ENCODE measurements around the gene TNFSF10. TPM values are rescaled to one million over a fixed set of nuclear protein-coding genes. Genes with fewer than 3 reads are reported as not detected.

The TNFSF10 gene
- polyA plus RNA-seq, 2 of the 4 experiments (the other 2 are of a cell fraction) = 0.48 to 0.92 TPM

DNA sequence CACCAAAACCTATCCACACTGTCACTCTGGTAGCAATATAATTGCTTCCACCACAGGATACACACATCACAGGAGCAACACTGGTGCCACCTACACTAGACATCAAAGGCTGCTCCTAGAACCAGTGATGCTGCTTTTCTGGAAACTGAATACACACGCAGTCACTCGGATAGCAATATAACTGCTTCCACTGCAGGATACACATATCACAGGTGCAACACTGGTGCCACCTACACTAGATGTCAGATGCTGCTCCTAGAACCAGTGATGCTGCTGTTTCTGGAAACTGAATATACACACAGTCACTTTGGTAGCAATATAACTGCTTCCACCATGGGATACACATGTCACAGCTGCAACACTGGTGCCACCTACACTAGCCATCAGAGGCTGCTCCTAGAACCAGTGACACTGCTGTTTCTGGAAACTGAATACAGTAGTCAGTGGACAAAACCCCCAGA lies 6.9 kb upstream of the TNFSF10 start:
- no peak overlapping the region for H3K4me3 ChIP-seq
- H3K4me1 ChIP-seq = no peaks in the 10 kb centered on the region
- ATAC-seq (no peak; a peak in 1 of 6 replicates), DNase-seq (ENCODE audit: low read depth in 1 of 2, low spot score in 1 of 2) (no peak), FAIRE-seq (no peak)
- WGBS (ENCODE audit: missing lambda C conversion rate) = 100% methylated on average over 2 of the region's 2 CpGs
- ChIA-PET CTCF (interaction anchor here (1.0 kb wide), 1 partner anchor 147 kb away, joined by 3 read pairs; no protein-coding TSS in a partner anchor), POLR2A (no interaction called here)
- TF ChIP-seq, protein P1, sequence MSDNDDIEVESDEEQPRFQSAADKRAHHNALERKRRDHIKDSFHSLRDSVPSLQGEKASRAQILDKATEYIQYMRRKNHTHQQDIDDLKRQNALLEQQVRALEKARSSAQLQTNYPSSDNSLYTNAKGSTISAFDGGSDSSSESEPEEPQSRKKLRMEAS (IDR thresholded peaks at IDR 0.05) = no peak
- no peak for TF ChIP-seq EHF (CRISPR knock-in tag; IDR thresholded peaks at IDR 0.05)
- no peak for TF ChIP-seq RNF2 (IDR thresholded peaks at IDR 0.05; ENCODE audit: borderline replicate concordance, low read depth)
- no peak for TF ChIP-seq KDM1A (IDR thresholded peaks at IDR 0.05; ENCODE audit: low read depth)
- TF ChIP-seq CBX2 (IDR thresholded peaks at IDR 0.05; ENCODE audit: borderline replicate concordance, low read depth) = no peak
- no peak for TF ChIP-seq ZFP36 (IDR thresholded peaks at IDR 0.05; ENCODE audit: borderline replicate concordance, partially characterized antibody)
- no peak for TF ChIP-seq JUN (IDR thresholded peaks at IDR 0.05)
- TF ChIP-seq NR3C1 (IDR thresholded peaks at IDR 0.05) = no peak
- no peak for TF ChIP-seq FOSB (CRISPR knock-in tag; IDR thresholded peaks at IDR 0.05)
- no peaks in the 10 kb centered on the region for H3K9me3 ChIP-seq
- no peak overlapping the region for H3K27ac ChIP-seq
- H3K4me2 ChIP-seq = no peak overlapping the region

DNA sequence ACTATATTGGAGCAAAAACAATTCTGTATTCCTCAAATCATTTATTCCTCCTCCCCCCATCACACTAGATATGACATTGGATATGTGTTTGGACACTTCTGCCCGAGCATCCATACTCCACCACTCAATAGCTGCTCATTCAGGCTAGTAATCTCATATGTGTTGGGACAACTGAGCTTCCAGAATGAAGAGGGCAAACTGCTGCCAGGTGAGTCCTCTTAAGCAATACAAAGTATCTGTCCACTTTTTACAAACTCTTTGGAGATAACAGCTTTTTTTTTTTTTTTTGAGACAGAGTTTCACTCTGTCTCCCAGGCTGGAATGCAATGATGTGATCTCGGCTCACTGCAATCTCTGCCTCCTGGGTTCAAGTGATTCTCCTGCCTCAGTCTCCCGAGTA lies 5.4 kb upstream of the TNFSF10 start:
- WGBS (ENCODE audit: missing lambda C conversion rate) = 82% methylated on average over 2 of the region's 3 CpGs
- POLR2A ChIA-PET = no interaction called here
- TF ChIP-seq ZFP36 (IDR thresholded peaks at IDR 0.05; ENCODE audit: borderline replicate concordance, partially characterized antibody) (no peak), POLR2AphosphoS2 (conservative IDR thresholded peaks at IDR 0.05; ENCODE audit: low read length) (no peak), CBX2 (IDR thresholded peaks at IDR 0.05; ENCODE audit: borderline replicate concordance, low read depth) (no peak), HDAC2 (IDR thresholded peaks at IDR 0.05) (no peak), FOSB (CRISPR knock-in tag; IDR thresholded peaks at IDR 0.05) (no peak), CEBPB (IDR thresholded peaks at IDR 0.05) (no peak), KDM5A (IDR thresholded peaks at IDR 0.05) (no peak), MAZ (IDR thresholded peaks at IDR 0.05; ENCODE audit: borderline replicate concordance, low read depth, low read length) (no peak), KDM1A (IDR thresholded peaks at IDR 0.05; ENCODE audit: low read depth) (no peak), EHMT2 (IDR thresholded peaks at IDR 0.05; ENCODE audit: low read depth) (no peak), ZNF302 (CRISPR knock-in tag; IDR thresholded peaks at IDR 0.05) (no peak), TFCP2L1 (CRISPR knock-in tag; IDR thresholded peaks at IDR 0.05) (no peak), RCOR1 (IDR thresholded peaks at IDR 0.05; ENCODE audit: low read depth, low read length) (no peak), BHLHE40 (IDR thresholded peaks at IDR 0.05; ENCODE audit: low read depth, low read length) (no peak), NFE2L2 (conservative IDR thresholded peaks at IDR 0.05; ENCODE audit: low read length) (no peak), ESRRA (IDR thresholded peaks at IDR 0.05; ENCODE audit: borderline replicate concordance, low read length) (no peak), ZC3H11A (IDR thresholded peaks at IDR 0.05) (no peak)
- TF ChIP-seq, protein P2, sequence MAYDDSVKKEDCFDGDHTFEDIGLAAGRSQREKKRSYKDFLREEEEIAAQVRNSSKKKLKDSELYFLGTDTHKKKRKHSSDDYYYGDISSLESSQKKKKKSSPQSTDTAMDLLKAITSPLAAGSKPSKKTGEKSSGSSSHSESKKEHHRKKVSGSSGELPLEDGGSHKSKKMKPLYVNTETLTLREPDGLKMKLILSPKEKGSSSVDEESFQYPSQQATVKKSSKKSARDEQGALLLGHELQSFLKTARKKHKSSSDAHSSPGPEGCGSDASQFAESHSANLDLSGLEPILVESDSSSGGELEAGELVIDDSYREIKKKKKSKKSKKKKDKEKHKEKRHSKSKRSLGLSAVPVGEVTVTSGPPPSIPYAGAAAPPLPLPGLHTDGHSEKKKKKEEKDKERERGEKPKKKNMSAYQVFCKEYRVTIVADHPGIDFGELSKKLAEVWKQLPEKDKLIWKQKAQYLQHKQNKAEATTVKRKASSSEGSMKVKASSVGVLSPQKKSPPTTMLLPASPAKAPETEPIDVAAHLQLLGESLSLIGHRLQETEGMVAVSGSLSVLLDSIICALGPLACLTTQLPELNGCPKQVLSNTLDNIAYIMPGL (CRISPR knock-in tag; IDR thresholded peaks at IDR 0.05; ENCODE audit: borderline replicate concordance) = no peak
- TF ChIP-seq, protein P3, sequence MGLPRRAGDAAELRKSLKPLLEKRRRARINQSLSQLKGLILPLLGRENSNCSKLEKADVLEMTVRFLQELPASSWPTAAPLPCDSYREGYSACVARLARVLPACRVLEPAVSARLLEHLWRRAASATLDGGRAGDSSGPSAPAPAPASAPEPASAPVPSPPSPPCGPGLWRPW (IDR thresholded peaks at IDR 0.05) = no peak
- no peaks in the 10 kb centered on the region for H3K4me1 ChIP-seq
- no peak for FAIRE-seq
- no peak overlapping the region for H3K27ac ChIP-seq
- H3K9me3 ChIP-seq = no peaks in the 10 kb centered on the region
- no peak overlapping the region for H3K4me3 ChIP-seq
- no peak for ATAC-seq
- H3K4me2 ChIP-seq = no peak overlapping the region
- CTCF ChIA-PET = no interaction called here
- DNase-seq (ENCODE audit: low read depth in 1 of 2, low spot score in 1 of 2) = no peak

DNA sequence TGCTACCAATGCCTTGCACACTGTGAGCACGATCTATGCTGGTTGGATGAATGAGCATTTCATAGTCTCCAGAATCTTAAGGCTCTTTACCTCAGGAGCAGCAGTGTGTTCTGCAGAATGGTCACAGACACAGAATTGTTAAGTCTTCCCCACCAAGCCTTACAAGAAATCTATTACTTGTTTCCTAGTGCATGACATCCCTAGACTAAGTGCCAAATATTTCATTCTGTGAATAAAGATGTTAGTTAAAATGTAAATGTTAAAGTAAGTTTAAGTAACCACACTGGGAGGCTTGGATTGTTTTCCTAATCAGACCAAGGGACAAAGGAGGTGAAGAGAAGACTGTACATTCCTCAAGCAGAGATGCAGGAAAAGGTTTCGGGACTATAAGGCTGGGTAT lies 4.1 kb upstream of the TNFSF10 start:
- 87% methylated on average over 2 of the region's 2 CpGs for WGBS (ENCODE audit: missing lambda C conversion rate)
- FAIRE-seq (no peak), DNase-seq (ENCODE audit: low read depth in 1 of 2, low spot score in 1 of 2) (no peak), ATAC-seq (no peak)
- Histone ChIP-seq H3K4me1 (no peaks in the 10 kb centered on the region), H3K27ac (no peak overlapping the region), H3K9me3 (no peaks in the 10 kb centered on the region), H3K4me3 (no peak overlapping the region), H3K4me2 (no peak overlapping the region)
- TF ChIP-seq BHLHE40 (IDR thresholded peaks at IDR 0.05; ENCODE audit: low read depth, low read length) (no peak), ZSCAN20 (CRISPR knock-in tag; IDR thresholded peaks at IDR 0.05) (no peak)
- CTCF ChIA-PET = interaction anchor here (0.7 kb wide), 1 partner anchor 158 kb away, joined by 3 read pairs; no protein-coding TSS in a partner anchor
- POLR2A ChIA-PET = no interaction called here

All from A549 (cell line).